GM23338 (cell line): ENCODE results near the gene OPRM1. TPM values are rescaled to one million over a fixed set of nuclear protein-coding genes. Genes with fewer than 3 reads are reported as not detected.

ENCODE experiments used
- ATAC-seq: fragments of 200-7000 bp; cut with Tn5 transposase; 3 replicates; pipeline ENCODE4 v1.9.1; 2020
- DNase-seq: peaks from one replicate; pipeline ENCODE4 v3.0.0-alpha.2; 2015; ENCODE audit warnings: low spot score
- H2AFZ ChIP-seq: fragments of 200-600 bp; sonication (generic); 2 replicates; pipeline ENCODE4 v1.8.0; 2016; ENCODE audit warnings: antibody characterized with exemption, mild to moderate bottlenecking, moderate library complexity
- H3F3A ChIP-seq: fragments of 200-600 bp; sonication (generic); replicated peaks from 2 replicates; pipeline ENCODE4 v1.8.0; 2017; ENCODE audit warnings: antibody characterized with exemption, mixed run types, low read depth
- H3K27ac ChIP-seq: fragments of 200-600 bp; sonication (generic); 2 replicates; pipeline ENCODE4 v1.6.1; 2016; ENCODE audit warnings: low read depth
- H3K27me3 ChIP-seq: fragments of 200-600 bp; sonication (generic); 2 replicates; pipeline ENCODE4 v1.8.0; 2016; ENCODE audit warnings: mild to moderate bottlenecking, mixed run types, moderate library complexity; ENCODE audit not compliant: insufficient read depth
- H3K36me3 ChIP-seq: fragments of 200-600 bp; sonication (generic); 2 replicates; pipeline ENCODE4 v1.8.0; 2016; ENCODE audit warnings: mild to moderate bottlenecking; ENCODE audit not compliant: insufficient read depth
- H3K4me1 ChIP-seq: fragments of 200-600 bp; sonication (generic); 2 replicates; pipeline ENCODE4 v1.8.0; 2016; ENCODE audit warnings: mild to moderate bottlenecking, moderate library complexity; ENCODE audit not compliant: insufficient read depth
- H3K4me2 ChIP-seq: fragments of 200-600 bp; sonication (generic); 2 replicates; pipeline ENCODE4 v1.7.1; 2017; ENCODE audit warnings: mixed run types
- H3K4me3 ChIP-seq: fragments of 200-600 bp; sonication (generic); 2 replicates; pipeline ENCODE4 v1.6.1; 2016; ENCODE audit warnings: mixed run types
- H3K79me2 ChIP-seq: fragments of 200-600 bp; sonication (generic); replicated peaks from 2 replicates; pipeline ENCODE4 v1.8.0; 2017; ENCODE audit warnings: mild to moderate bottlenecking; ENCODE audit not compliant: insufficient read depth
- H3K9me2 ChIP-seq: fragments of 200-600 bp; sonication (generic); 2 replicates; pipeline ENCODE4 v1.8.0; 2017; ENCODE audit not compliant: insufficient read depth
- H4K20me1 ChIP-seq: fragments of 200-600 bp; sonication (generic); replicated peaks from 2 replicates; pipeline ENCODE4 v1.8.0; 2017; ENCODE audit warnings: mild to moderate bottlenecking; ENCODE audit not compliant: insufficient read depth
- H3K27ac Mint-ChIP-seq: 2 replicates; pipeline ENCODE4 v1.8.0; 2020; ENCODE audit warnings: inconsistent platforms, mild to moderate bottlenecking, moderate library complexity, mixed read lengths
- H3K27me3 Mint-ChIP-seq: 3 replicates; pipeline ENCODE4 v1.8.0; 2022; ENCODE audit warnings: low read depth, mild to moderate bottlenecking, moderate library complexity, mixed read lengths, inconsistent platforms; ENCODE audit not compliant: insufficient read depth, poor library complexity
- H3K36me3 Mint-ChIP-seq: 3 replicates; pipeline ENCODE4 v1.8.0; 2021; ENCODE audit warnings: low read depth, mild to moderate bottlenecking, inconsistent platforms, moderate library complexity, mixed read lengths
- H3K4me1 Mint-ChIP-seq: 3 replicates; pipeline ENCODE4 v1.8.0; 2020; ENCODE audit warnings: mild to moderate bottlenecking, inconsistent platforms, mixed read lengths
- H3K4me3 Mint-ChIP-seq: 3 replicates; pipeline ENCODE4 v1.8.0; 2021; ENCODE audit warnings: moderate library complexity, mild to moderate bottlenecking, inconsistent platforms, mixed read lengths
- H3K9me3 Mint-ChIP-seq: 3 replicates; pipeline ENCODE4 v1.8.0; 2020; ENCODE audit warnings: moderate library complexity, mild to moderate bottlenecking, inconsistent platforms, mixed read lengths
- CREB1 ChIP-seq: fragments of 250-450 bp; sonication (Bioruptor Pico); IDR thresholded peaks from 2 replicates; pipeline ENCODE4 v1.5.0; 2020; ENCODE audit warnings: low read depth, mild to moderate bottlenecking, moderate library complexity
- EZH2 ChIP-seq: fragments of 200-600 bp; sonication (generic); IDR thresholded peaks from one replicate; pipeline ENCODE4 v1.8.0; 2017; ENCODE audit warnings: antibody characterized with exemption, mild to moderate bottlenecking, low read depth; ENCODE audit not compliant: unreplicated experiment
- EZH2phosphoT487 ChIP-seq: fragments of 200-600 bp; sonication (generic); IDR thresholded peaks from one replicate; pipeline ENCODE4 v1.8.1; 2018; ENCODE audit warnings: antibody characterized with exemption; ENCODE audit not compliant: unreplicated experiment
- JUNB ChIP-seq: IDR thresholded peaks from one replicate; pipeline ENCODE4 v1.6.1; 2016; ENCODE audit warnings: antibody characterized with exemption; ENCODE audit not compliant: unreplicated experiment
- NANOG ChIP-seq: IDR thresholded peaks from 2 replicates; pipeline ENCODE4 v1.6.1; 2016; ENCODE audit warnings: antibody characterized with exemption, borderline replicate concordance
- POLR2AphosphoS5 ChIP-seq: IDR thresholded peaks from 2 replicates; pipeline ENCODE4 v1.6.1; 2016; ENCODE audit warnings: antibody characterized with exemption, low read depth
- STAT1 ChIP-seq: IDR thresholded peaks from one replicate; pipeline ENCODE4 v1.6.1; 2016; ENCODE audit warnings: antibody characterized with exemption; ENCODE audit not compliant: unreplicated experiment
- ZNF114 ChIP-seq: fragments of 250-450 bp; sonication (Bioruptor Pico); IDR thresholded peaks from 2 replicates; pipeline ENCODE4 v1.5.0; 2020; ENCODE audit warnings: mild to moderate bottlenecking, moderate library complexity
- ZNF331 ChIP-seq: fragments of 250-450 bp; sonication (Bioruptor Pico); IDR thresholded peaks from 2 replicates; pipeline ENCODE4 v1.5.0; 2020; ENCODE audit warnings: low read depth, mild to moderate bottlenecking, moderate library complexity
- polyA plus RNA-seq: library from polyadenylated mRNA; unstranded; fragments of >200 nt; fragmentation: Nextera tagmentation; extraction: Ambion mirVana; gene quantifications from 2 replicates; pipeline ENCODE4 v1.2.1, GENCODE V29; 2016
- total RNA-seq: library from RNA; depleted of rRNA; stranded (reverse); fragments of >200 nt; shearing (Covaris generic); gene quantifications from 2 replicates; pipeline ENCODE4 v1.2.3, GENCODE V29; 2014
- TF ChIP-seq, protein P1 (sequence below): IDR thresholded peaks from 2 replicates; pipeline ENCODE4 v1.6.1; 2016; ENCODE audit warnings: antibody characterized with exemption
- TF ChIP-seq, protein P2 (sequence below): IDR thresholded peaks from one replicate; pipeline ENCODE4 v1.6.1; 2018; ENCODE audit warnings: antibody characterized with exemption; ENCODE audit not compliant: unreplicated experiment
- TF ChIP-seq, protein P3 (sequence below), 2 experiments: fragments of 200-600 bp in 1 of 2; sonication (generic) in 1 of 2; conservative IDR thresholded peaks; 2 replicates each; pipeline versions ENCODE4 v1.5.1 to v1.6.1; 2016 to 2017; ENCODE audit warnings: antibody characterized with exemption in 2 of 2, low read depth in 2 of 2, mild to moderate bottlenecking in 2 of 2, moderate library complexity in 1 of 2

Gene OPRM1
- total and polyA plus RNA-seq, 2 experiments from 2014 or later, result 0.52 TPM; not detected in 1

DNA sequence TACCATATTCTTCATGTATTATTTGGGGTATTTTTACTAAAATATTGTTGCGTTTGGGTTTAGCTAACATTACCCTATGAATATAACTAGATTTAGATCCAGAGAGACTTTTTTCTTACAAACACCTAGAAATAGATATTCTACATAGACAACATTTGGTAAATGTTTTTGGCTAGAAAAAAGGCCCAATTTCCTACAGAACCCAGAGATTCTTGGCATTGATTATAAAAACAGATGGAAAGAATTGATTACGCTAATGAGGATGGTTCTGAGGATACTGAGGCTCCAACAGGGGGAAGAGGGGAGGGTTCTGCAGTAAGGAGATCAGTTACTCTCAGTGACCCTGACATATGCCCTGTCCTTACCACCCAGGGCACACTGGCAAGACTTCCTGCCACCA lies 194.3 kb downstream of the OPRM1 start:
- Mint-ChIP-seq H3K9me3 (no peaks in the 10 kb centered on the region), H3K27ac (no peak overlapping the region), H3K4me3 (no peak overlapping the region), H3K27me3 (no peaks in the 10 kb centered on the region), H3K4me1 (peaks cover 7% of the 10 kb centered on the region; the same call in 1 of the 3 replicates), H3K36me3 (no peaks in the 10 kb centered on the region)
- H3K4me2 ChIP-seq, result no peak overlapping the region
- H3K36me3 ChIP-seq, result no peaks in the 10 kb centered on the region
- no peaks in the 10 kb centered on the region for H4K20me1 ChIP-seq
- ATAC-seq (no peak), DNase-seq (no peak)
- H3K79me2 ChIP-seq, result no peaks in the 10 kb centered on the region
- H3K27me3 ChIP-seq, result no peaks in the 10 kb centered on the region
- H3K27ac ChIP-seq, result no peak overlapping the region
- H3K9me2 ChIP-seq, result peaks cover 3% of the 10 kb centered on the region; the same call in 1 of the 2 replicates
- TF ChIP-seq POLR2AphosphoS5 (no peak), EZH2phosphoT487 (no peak), STAT1 (no peak), CREB1 (CRISPR knock-in tag) (no peak), NANOG (no peak), JUNB (no peak), ZNF114 (CRISPR knock-in tag) (no peak), ZNF331 (no peak)
- TF ChIP-seq, protein P1, sequence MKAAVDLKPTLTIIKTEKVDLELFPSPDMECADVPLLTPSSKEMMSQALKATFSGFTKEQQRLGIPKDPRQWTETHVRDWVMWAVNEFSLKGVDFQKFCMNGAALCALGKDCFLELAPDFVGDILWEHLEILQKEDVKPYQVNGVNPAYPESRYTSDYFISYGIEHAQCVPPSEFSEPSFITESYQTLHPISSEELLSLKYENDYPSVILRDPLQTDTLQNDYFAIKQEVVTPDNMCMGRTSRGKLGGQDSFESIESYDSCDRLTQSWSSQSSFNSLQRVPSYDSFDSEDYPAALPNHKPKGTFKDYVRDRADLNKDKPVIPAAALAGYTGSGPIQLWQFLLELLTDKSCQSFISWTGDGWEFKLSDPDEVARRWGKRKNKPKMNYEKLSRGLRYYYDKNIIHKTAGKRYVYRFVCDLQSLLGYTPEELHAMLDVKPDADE, result no peak
- TF ChIP-seq, protein P2, sequence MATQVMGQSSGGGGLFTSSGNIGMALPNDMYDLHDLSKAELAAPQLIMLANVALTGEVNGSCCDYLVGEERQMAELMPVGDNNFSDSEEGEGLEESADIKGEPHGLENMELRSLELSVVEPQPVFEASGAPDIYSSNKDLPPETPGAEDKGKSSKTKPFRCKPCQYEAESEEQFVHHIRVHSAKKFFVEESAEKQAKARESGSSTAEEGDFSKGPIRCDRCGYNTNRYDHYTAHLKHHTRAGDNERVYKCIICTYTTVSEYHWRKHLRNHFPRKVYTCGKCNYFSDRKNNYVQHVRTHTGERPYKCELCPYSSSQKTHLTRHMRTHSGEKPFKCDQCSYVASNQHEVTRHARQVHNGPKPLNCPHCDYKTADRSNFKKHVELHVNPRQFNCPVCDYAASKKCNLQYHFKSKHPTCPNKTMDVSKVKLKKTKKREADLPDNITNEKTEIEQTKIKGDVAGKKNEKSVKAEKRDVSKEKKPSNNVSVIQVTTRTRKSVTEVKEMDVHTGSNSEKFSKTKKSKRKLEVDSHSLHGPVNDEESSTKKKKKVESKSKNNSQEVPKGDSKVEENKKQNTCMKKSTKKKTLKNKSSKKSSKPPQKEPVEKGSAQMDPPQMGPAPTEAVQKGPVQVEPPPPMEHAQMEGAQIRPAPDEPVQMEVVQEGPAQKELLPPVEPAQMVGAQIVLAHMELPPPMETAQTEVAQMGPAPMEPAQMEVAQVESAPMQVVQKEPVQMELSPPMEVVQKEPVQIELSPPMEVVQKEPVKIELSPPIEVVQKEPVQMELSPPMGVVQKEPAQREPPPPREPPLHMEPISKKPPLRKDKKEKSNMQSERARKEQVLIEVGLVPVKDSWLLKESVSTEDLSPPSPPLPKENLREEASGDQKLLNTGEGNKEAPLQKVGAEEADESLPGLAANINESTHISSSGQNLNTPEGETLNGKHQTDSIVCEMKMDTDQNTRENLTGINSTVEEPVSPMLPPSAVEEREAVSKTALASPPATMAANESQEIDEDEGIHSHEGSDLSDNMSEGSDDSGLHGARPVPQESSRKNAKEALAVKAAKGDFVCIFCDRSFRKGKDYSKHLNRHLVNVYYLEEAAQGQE, result no peak
- H3K4me3 ChIP-seq, result no peak overlapping the region
- no peaks in the 10 kb centered on the region for H3K4me1 ChIP-seq
- no peak overlapping the region for H2AFZ ChIP-seq
- H3F3A ChIP-seq, result no peaks in the 10 kb centered on the region

DNA sequence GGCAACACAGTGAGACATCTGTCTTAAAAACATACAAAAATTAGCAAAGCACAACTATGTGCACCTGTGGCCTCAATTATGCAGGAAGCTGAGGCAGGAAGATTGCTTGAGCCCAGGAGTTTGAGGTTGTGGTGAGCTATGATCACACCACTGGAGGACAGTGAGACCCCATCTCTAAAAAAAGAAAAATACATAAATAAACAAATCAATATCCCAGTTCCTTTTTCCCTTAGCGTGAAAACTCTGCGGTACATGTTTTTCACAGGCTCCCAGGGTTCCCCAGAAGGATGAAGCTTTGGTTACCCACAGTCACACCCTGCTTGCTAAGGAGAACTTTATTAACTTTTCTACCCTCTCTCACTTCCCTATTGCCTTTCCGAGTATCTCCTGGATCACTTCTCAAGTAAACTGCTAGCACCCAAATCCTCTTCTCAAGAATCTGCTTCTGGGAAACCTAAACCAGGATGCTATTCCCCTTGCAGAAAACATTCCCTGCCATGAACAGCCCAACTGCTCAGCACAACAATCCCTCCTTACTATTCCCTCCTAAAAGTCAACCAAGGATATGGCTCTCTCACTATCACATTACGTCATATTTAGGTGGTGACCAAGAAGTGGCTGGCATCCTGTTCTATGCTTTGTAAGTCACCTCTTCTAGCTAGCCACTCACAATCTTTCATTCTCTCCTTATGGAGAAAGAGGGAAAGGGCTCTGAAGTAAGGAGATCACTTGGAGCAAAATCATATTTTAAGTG lies 195.2 kb downstream of the OPRM1 start:
- Histone ChIP-seq H3K9me2 (no peaks in the 10 kb centered on the region), H3K36me3 (no peaks in the 10 kb centered on the region), H3K4me1 (no peaks in the 10 kb centered on the region), H3K27me3 (no peaks in the 10 kb centered on the region), H3K4me3 (no peak overlapping the region), H3F3A (no peaks in the 10 kb centered on the region), H2AFZ (no peak overlapping the region), H3K79me2 (no peaks in the 10 kb centered on the region), H3K27ac (no peak overlapping the region), H3K4me2 (no peak overlapping the region), H4K20me1 (no peaks in the 10 kb centered on the region)
- no peak overlapping the region for H3K27ac Mint-ChIP-seq
- no peak for ATAC-seq
- no peak overlapping the region for H3K4me3 Mint-ChIP-seq
- H3K36me3 Mint-ChIP-seq, result no peaks in the 10 kb centered on the region
- no peaks in the 10 kb centered on the region for H3K9me3 Mint-ChIP-seq
- no peak for DNase-seq
- H3K4me1 Mint-ChIP-seq, result peaks cover 7% of the 10 kb centered on the region; the same call in 1 of the 3 replicates
- no peaks in the 10 kb centered on the region for H3K27me3 Mint-ChIP-seq
- TF ChIP-seq, protein P3, sequence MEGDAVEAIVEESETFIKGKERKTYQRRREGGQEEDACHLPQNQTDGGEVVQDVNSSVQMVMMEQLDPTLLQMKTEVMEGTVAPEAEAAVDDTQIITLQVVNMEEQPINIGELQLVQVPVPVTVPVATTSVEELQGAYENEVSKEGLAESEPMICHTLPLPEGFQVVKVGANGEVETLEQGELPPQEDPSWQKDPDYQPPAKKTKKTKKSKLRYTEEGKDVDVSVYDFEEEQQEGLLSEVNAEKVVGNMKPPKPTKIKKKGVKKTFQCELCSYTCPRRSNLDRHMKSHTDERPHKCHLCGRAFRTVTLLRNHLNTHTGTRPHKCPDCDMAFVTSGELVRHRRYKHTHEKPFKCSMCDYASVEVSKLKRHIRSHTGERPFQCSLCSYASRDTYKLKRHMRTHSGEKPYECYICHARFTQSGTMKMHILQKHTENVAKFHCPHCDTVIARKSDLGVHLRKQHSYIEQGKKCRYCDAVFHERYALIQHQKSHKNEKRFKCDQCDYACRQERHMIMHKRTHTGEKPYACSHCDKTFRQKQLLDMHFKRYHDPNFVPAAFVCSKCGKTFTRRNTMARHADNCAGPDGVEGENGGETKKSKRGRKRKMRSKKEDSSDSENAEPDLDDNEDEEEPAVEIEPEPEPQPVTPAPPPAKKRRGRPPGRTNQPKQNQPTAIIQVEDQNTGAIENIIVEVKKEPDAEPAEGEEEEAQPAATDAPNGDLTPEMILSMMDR (conservative IDR thresholded peaks at IDR 0.05; ENCODE audit: low read depth in 2 of 2), result no peak
- TF ChIP-seq POLR2AphosphoS5, result no peak
- no peak for TF ChIP-seq JUNB
- TF ChIP-seq ZNF114 (CRISPR knock-in tag), result no peak
- TF ChIP-seq, protein P2, result no peak
- no peak for TF ChIP-seq EZH2
- TF ChIP-seq, protein P1, result no peak
- no peak for TF ChIP-seq STAT1
